Measurements from ENCODE around the gene TAOK3.

DNA sequence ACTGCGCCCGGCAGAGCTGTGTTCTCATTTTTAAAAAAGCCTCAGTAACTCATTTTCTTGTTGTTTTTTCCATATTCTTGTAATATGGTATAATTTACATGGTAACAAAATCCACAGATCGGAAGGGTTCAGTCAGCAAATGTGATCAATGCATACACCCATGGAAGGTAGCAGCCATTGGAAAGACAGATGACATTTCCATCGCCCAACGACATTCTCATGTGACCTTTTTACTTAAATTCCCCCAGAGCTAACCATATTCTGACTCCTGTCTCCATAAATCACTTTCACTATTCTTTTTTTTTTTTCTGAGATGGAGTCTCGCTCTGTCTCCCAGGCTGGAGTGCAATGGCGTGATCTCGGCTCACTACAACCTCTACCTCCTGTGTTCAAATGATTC is 231.9 kb downstream of the TAOK3 start:
- TF ChIP-seq, protein P1, sequence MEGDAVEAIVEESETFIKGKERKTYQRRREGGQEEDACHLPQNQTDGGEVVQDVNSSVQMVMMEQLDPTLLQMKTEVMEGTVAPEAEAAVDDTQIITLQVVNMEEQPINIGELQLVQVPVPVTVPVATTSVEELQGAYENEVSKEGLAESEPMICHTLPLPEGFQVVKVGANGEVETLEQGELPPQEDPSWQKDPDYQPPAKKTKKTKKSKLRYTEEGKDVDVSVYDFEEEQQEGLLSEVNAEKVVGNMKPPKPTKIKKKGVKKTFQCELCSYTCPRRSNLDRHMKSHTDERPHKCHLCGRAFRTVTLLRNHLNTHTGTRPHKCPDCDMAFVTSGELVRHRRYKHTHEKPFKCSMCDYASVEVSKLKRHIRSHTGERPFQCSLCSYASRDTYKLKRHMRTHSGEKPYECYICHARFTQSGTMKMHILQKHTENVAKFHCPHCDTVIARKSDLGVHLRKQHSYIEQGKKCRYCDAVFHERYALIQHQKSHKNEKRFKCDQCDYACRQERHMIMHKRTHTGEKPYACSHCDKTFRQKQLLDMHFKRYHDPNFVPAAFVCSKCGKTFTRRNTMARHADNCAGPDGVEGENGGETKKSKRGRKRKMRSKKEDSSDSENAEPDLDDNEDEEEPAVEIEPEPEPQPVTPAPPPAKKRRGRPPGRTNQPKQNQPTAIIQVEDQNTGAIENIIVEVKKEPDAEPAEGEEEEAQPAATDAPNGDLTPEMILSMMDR (IDR thresholded peaks at IDR 0.05), result no peak
- TF ChIP-seq POLR2A (IDR thresholded peaks at IDR 0.05) (no peak), EP300 (IDR thresholded peaks at IDR 0.05) (no peak)

Data from suprapubic skin (tissue), 3 donors.